ENCODE results near the gene FAM131C.
A peak's percentile ranks its signal among the peaks of the same experiment; 100 is the strongest.

Gene FAM131C, protein sequence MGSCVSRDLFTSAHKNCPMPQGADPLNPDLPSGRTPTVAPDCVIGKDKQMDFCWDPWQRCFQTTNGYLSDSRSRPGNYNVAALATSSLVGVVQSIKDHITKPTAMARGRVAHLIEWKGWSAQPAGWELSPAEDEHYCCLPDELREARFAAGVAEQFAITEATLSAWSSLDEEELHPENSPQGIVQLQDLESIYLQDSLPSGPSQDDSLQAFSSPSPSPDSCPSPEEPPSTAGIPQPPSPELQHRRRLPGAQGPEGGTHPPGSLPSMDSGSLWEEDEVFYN

DNA sequence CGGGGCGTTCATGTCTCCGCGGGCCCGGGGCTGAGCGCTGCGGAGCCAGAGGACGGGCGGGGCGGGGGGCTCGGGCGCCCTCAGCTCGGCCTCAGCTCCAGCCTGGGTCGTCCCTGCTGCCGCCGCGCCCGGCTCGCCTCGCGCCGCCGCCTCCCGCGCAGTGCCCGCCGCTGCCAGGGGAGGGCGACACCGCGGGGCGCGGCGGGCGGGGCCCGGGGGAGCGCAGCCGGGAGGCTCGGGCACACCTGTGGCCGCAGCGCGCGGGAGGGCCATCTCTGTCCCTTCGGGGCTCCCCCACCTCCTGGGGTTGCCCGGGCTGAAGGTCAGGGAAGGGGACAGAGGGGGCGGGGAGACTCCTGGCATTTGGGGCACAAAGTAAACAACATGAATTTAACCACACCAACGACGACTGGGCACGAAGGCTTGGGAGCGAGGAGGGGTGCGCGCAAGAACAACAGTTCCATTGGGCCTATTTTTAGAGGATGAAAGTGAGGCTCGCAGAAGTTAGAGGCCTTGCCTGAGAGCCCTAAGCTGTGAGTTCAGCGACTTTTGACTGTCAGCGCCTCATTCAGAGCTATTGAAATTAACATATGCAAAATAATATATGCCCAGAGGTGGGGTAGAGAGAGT is at the start of gene FAM131C:
FAM131C (minus strand) TSS at position 162 of the 630 bp plus-strand sequence. CDS start 209 bp downstream, outside the sequence.
- peak within 1 kb of the TSS; percentile 48 for H3K4me3 ChIP-seq (ENCODE audit: low read depth, low read length)
- DNase-seq (ENCODE audit: low read depth): no peak

DNA sequence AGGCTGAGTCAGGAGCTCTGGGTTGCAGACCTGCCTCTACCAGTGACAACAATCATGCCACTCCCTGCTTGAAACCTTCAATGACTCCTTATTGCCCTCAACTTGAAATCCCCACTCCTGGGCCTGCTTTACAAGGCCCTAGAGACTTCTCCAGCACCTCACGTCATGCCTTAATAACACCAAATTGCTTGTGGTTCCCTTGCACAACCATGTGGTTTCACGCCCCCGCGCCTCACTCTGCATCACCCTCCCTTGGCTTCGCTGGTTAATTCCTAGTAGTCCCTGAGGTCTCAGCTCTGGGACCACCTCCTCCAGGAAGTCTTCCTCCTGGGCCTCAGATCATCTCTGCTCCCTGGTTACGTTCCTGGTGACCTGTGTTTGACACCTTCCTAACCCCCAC is 49.5 kb upstream of the FAM131C start:
- H3K4me3 ChIP-seq (ENCODE audit: low read depth, low read length): no peak overlapping the region
- peak; percentile 97 for DNase-seq (ENCODE audit: low read depth)

DNA sequence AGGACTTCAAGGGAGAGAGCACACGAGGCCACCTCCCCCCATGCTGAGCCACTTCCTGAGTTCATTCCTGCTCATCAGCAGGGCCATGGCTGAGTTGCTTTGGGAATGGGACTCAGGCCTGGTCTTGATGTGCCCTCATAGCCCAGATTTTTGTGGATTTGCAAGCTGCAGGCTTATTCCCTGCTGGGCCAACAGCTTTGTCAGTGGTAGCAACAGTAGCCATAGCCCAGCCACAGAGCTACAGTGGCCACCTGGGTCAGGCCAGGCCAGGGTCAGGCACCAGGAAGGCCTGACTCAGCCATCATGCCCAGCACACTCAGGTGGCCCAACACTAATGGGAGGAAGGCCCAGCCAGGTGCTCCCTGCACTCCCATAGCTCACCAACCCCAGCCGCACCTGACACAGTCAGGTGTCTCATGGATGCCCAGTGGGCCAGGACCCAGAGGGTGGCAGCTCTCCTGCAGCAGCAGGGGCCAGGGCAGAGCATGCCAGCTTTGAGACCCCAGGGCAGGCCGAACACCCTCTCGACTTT is 49.0 kb upstream of the FAM131C start:
- no peak for DNase-seq (ENCODE audit: low read depth)
- no peak overlapping the region for H3K4me3 ChIP-seq (ENCODE audit: low read depth, low read length)

DNA sequence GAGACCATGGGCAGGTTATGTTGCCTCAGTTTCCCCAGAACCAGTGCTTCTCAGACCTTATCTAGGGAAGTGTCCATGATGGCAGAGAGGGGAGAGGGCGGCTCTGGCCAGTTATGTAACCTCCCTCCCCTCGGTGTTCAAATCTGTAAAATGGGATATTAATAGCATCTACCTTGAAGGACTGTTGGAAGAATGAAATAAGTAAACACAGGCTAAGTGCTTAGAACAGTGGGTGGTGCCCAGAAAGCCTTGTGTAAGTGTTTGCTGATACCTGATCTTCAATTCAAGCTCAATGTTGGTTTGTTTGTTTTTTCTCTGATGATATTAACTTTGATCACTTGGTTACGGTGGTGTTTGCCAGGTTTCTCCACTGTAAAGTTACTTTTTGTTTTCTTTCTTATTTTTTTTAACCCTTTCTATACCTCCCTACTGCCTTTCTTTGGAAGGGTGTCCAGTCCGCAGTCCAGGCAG is 47.5 kb upstream of the FAM131C start:
- no peak for DNase-seq (ENCODE audit: low read depth)

DNA sequence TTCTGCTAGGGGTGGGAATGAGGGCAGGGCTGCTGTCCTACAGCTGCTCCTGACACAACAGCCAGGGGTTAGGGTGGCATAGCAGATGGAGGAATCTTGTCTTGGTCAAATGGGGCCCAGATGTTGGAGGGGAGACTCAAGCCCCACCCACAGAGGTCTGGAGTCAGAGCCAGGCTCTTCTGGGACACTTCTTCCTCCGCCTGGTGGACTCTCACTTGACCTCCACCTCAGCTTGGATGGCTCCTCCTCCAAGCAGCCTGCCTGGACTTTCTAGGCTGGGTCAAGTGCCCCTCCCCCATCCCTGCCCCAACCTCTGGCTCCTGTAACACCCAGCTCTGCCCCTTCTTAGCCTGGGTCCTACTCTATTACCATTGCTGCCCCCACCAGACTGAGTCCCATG is 47.0 kb upstream of the FAM131C start:
- DNase-seq (ENCODE audit: low read depth): no peak
- H3K4me3 ChIP-seq (ENCODE audit: low read depth, low read length): no peak overlapping the region

More for the DNA sequence above, 47.5 kb upstream of the FAM131C start:
- H3K4me3 ChIP-seq (ENCODE audit: low read depth, low read length): no peak overlapping the region

DNA sequence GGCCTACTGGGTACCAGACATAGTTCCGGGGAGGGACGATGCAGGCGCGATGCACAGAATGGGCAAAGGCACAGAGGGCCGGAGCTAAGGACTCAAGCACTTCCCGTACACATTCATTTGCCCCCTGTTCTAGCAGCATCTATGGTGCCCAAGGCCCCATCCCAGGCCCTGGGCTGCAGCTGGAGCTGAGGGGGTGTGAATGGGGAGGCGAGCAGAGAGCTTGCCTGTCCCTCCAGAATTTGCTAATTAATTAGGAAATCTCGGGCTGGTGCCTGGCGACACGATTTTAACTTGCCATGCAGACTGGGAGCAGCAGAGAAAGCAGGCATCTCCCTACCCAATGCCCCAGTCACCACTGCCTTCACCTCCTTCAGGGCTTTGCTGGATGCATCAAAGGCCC is 46.5 kb upstream of the FAM131C start:
- no peak overlapping the region for H3K4me3 ChIP-seq (ENCODE audit: low read depth, low read length)
- no peak for DNase-seq (ENCODE audit: low read depth)

DNA sequence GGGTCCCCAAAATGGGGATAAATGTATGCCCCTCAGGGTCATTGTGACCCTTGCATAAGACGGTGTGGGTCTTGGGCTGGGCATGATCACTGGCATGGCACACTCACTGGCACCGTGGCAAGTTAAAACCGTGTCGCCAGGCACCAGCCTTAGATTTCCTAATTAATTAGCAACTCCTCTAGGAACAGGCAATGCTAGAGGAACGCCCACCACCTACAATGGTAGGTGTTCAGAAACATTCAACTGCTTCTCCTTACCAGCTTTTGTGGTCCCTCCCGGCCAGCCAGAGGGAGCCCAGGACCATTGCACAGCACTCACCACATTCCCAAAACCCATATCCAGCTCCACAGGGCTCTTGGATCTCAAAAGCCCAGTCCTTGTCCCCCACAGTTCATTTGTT is 46.1 kb upstream of the FAM131C start:
- no peak for DNase-seq (ENCODE audit: low read depth)
- H3K4me3 ChIP-seq (ENCODE audit: low read depth, low read length): no peak overlapping the region

DNA sequence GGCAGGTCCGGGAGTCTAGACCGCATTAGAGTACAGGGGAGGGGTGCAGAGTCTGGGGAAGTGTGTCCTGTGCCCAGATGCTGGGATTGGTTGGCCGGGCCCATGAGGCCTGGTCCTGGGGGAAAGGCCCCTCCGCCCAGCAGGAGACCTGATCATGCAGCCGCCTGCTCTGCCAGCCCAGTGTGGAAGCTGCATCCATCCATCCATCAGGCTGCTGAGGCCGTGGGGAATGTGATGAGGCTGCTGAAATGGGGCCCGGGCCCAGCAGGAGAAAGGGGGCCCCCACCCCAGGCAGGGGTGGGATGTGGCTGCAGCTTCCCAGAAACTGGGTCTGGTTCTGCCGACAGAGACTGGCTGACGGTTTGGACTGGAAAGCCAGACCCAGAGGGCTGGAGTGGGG is 45.3 kb upstream of the FAM131C start:
- DNase-seq (ENCODE audit: low read depth): no peak

DNA sequence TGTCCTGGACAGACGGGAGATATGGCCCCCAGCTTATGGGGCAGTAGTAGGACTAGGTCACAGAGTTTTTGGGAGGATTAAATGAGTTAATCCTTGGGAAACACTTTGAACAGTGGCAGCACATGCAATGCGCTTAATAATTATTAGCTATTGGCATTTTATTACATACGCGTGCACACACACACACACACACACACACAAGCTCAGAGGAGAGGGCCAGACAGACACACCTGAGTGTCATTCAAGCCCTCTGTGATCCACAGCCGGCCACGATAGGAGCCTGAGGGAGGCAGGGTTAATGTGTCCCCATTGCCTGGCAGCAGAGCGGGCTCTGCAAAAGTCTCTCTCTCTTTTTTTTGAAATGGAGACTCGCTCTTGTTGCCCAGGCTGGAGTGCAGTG is 44.5 kb upstream of the FAM131C start:
- no peak for DNase-seq (ENCODE audit: low read depth)
- no peak overlapping the region for H3K4me3 ChIP-seq (ENCODE audit: low read depth, low read length)

More for the DNA sequence above, 45.3 kb upstream of the FAM131C start:
- no peak overlapping the region for H3K4me3 ChIP-seq (ENCODE audit: low read depth, low read length)

DNA sequence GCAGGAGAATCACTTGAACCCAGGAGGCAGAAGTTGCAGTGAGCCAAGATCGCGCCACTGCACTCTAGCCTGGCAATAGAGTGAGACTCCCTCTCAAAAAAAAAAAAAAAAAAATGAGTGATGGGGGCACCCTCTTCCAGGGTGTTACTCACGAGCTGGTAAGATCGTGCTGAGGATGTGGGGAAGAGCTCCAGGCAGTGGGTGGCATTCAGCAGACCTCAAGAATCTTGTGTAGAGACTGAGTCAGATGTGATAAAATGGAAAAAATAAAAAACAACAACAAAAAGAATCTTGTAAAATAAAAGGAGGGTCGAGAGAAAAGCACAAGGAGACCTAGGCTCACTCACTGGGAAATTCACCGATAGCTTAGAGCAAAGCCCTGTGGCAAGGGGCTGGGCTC is 43.9 kb upstream of the FAM131C start:
- no peak for DNase-seq (ENCODE audit: low read depth)
- H3K4me3 ChIP-seq (ENCODE audit: low read depth, low read length): no peak overlapping the region

DNA sequence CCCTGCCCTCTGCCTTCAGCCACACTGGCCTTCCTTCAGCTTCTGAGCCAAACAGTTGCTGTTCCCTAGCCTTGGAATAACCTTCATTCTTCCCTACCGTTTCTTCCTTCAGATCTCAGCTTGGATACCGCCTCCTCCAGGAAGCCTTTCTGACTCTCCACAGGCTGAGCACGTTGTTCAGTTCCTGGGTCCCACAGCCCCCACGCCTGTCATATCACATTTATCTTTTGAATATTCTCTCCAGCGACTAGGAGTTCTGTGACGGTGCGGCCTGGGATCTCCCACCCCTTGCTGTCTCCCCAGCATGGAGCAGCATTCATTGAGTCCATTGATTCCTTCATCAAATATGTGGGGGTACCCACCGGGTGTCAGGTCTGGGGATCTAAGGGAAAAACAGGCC is 43.2 kb upstream of the FAM131C start:
- no peak overlapping the region for H3K4me3 ChIP-seq (ENCODE audit: low read depth, low read length)
- no peak for DNase-seq (ENCODE audit: low read depth)

DNA sequence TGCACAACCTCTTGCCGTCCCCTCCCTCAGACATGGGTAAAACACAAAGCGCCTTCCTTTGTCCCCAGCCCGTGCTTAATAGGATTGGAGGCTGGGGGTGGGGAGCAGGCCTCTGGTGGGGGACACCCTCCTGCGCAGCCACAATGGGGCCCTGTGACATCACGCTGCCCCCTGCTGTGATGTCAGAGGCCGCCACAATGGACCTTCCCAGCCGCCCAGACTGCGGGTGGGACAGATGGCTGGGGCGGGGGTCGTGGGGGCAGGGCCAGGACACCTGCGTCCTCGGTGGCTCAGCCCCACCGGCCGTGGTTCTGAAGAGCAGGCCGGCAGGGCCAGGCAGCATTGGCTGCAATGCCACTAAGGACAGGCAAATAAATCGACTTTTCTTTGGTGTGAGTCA is 42.6 kb upstream of the FAM131C start:
- H3K4me3 ChIP-seq (ENCODE audit: low read depth, low read length): no peak overlapping the region
- no peak for DNase-seq (ENCODE audit: low read depth)

DNA sequence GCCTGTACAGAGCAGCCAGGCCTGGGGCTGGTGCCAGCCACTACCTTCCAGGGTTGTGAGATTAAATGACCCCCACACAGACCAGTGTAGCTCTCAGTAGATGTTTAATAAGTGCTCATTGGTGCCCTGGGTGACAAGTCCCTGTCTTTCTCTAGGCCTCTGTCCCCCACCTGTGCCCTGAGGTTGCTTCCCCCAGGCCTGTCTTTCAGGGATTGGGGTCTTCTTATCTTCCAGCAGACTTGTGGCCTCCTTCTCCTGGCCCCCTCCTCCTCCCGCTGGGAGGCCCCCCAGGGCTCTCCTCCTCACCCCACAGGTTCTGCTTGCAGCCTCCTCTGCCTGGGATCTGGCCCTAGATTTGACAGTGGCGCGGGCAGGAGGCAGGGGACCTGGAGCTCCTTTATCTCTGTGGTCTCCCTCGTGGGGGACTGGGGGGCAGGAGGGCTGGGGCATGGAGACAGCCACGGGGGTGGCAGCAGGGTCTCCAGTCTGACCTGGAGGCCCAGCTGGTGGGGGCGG is 42.1 kb upstream of the FAM131C start:
- no peak overlapping the region for H3K4me3 ChIP-seq (ENCODE audit: low read depth, low read length)
- no peak for DNase-seq (ENCODE audit: low read depth)

DNA sequence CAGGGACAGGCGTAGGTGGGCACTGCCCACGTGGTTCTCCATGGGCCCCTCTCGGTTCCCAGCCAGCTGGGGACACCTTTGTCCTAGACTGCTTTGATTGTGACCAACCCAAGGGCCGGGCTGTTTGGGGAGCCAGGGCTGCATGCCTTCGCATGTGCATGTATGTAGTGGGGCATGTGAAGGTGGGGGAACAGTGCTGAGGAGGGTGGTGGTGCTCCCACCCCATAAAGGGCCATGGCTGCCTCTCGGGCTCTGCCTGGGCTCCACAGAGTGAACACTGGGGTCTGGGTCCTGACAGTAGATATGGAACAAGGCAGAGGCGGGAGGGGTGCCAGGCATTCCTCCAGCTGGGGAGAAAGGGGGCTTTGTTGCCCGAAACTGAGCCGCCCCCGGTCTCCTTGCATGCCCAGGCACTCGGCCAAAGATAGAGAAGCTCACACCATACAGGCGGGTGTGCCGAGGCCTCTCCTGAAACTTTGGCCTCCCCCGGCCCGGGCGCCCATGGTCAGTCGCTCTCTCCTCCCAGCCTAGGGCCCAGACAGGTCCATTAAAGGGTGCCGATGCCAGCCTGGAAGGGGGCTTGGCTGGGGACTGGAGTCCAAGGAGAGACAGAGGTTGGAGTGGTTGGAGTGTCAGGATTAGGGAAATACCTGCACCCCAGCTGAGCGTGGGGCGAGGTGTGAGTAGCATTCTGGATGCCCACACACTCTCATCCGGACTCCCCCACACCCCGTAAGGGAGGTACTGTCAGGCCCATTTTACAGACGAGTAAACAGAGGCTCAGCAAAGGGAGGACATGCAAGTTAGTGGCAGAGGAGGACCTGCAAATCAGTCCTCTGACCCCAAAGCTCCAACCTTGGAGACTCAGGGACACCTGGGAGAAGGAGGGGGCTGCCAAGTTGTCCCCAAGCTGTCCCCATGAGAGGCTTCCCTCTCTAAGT is 41.3 kb upstream of the FAM131C start:
- no peak overlapping the region for H3K4me3 ChIP-seq (ENCODE audit: low read depth, low read length)
- no peak for DNase-seq (ENCODE audit: low read depth)

DNA sequence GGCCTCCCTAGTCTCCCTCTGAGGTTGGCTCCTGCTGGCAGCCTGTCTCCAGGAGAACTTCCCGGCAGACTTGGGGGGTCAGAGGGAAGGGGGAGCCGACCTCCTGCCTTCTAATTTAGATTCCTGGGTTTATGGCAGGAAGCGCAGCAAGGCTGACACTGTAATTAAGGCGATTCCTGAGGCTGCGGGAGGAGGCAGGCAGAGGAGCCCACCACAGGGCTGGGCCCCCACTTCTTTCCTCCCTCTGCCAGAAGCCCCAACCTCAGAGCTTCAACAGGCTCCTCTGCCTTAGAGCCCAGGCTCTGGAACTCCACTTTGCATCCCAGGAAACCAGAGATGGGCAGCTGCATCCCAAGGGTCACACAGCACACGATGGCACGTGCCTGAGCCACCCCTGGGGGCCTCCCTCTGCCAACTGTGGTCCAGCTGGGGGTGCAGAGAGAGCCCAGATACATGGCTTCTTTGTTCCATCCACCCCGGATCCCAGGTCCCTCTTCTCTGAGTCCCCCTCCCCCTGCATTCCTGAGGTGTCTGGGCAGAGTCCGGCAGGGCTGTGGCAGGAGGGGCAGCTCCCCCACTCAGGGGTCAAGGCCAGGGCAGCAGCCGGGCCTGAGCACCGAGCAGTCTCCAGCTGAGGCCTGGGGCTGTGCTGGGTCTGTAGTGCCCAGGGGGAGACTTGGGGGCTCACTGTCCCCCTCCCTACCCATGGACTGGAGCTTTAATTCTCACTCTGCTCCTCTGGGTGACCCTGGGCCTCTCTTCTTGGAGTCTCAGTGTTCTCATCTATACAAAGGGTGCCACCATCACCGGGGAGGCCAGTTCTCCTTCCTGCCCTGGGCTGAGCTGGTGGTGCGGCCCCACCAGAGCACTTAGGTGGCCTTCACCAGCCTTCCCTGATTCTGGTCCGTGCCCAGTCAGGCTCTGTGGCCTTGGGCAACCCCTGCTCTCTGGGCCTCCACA is 39.4 kb upstream of the FAM131C start:
- no peak overlapping the region for H3K4me3 ChIP-seq (ENCODE audit: low read depth, low read length)
- no peak for DNase-seq (ENCODE audit: low read depth)

DNA sequence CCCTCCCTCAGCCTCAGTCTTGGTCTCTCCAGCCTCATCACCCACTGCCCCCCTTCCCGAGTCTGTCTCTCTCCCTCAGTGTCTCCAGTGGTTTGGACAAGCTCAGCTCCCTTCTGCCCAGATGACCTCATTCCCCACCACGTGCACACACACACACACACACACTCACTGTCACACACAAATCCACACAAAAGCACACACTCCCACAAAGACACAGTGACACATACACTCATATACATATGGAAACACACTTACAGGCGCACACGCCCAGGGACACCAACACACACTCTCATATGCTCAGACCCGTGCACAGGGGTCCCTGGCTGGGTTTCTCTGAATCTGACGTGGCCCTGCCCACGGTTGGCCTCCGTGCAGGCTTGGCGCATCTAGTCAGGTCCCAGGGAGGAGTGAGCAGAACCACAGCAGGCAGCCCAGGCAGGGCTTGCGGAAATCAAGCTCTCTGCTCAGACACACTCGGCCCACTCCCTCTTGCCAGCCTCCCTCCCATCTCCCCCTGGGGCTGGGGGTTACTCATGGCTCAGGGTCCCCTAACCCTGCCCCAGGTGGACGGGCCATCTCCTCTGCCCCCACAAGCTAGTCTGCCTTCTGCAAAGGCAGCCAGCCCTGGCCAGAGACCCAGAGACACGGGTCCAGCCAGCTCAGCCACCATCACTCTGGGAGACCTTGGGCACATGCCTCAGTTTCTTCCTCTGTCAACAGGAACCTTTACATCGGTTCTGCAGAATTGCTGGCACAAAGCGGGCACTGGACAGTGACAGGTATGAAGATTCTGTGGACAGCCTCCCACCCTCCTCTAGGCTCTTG is 38.5 kb upstream of the FAM131C start:
- H3K4me3 ChIP-seq (ENCODE audit: low read depth, low read length): no peak overlapping the region
- peak; percentile 58 for DNase-seq (ENCODE audit: low read depth)

DNA sequence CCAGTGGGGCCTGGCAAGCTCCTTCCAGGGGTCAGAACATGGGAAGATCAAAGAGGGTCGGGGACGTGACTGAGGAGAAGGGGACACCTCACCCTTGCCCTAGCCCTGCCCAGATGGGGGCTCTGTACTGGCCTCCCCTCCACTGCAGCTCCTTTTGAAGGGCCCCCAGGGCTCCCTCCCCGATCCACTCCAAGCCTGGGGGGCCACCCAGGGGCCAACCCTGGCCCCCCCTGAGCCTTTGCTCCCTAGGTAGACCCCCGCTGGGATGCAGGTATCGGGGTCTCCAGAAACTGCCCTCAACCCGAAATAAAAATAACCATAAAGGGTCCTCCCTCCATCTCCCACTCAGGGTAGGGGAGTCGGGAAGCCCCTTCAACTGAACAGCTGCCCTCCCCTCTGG is 37.4 kb upstream of the FAM131C start:
- no peak for DNase-seq (ENCODE audit: low read depth)
- H3K4me3 ChIP-seq (ENCODE audit: low read depth, low read length): no peak overlapping the region

DNA sequence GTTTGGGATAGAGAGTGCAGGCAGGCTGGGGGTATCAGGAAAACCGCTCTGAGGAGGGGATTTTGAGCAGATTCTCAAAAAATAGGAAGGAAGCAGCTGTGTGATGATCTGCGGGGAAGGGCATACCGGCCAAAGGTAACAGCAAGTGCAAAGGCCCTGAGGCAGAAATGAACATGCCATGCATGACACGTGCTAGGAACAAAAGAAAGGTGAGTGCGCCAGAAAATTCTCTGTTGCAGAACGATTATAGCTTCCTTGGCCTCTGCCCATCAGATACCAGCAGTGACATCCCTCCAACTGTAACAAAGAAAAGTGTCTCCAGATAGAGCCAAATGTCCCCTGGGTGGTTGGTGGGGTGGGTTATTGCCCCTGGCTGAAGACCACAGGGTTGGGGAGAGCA is 37.0 kb upstream of the FAM131C start:
- DNase-seq (ENCODE audit: low read depth): no peak
- no peak overlapping the region for H3K4me3 ChIP-seq (ENCODE audit: low read depth, low read length)
